CD14-positive monocyte (primary cell): ENCODE results near the gene NEGR1. TPM values are rescaled to one million over a fixed set of nuclear protein-coding genes. Genes with fewer than 3 reads are reported as not detected.

Source experiments
- DNase-seq, 3 donors: peaks; one replicate each; pipeline ENCODE4 v3.0.0-alpha.2; 2011 to 2022
- H2AFZ ChIP-seq: 2 replicates; pipeline ENCODE4 v1.6.0; 2012; ENCODE audit warnings: mild to moderate bottlenecking, low read depth, low read length, inconsistent platforms; ENCODE audit not compliant: insufficient read depth, poor library complexity, severe bottlenecking
- H3K27ac ChIP-seq, 2 donors: 1 replicate in 1 of 2; 2 replicates in 1 of 2; pipeline ENCODE4 v1.5.1; 2012 to 2013; ENCODE audit warnings: low read length in 2 of 2, control low read depth in 1 of 2, inconsistent platforms in 1 of 2, low read depth in 1 of 2, mild to moderate bottlenecking in 1 of 2
- H3K27me3 ChIP-seq, 2 donors: one replicate each; pipeline versions ENCODE4 v1.6.0 to v1.6.1; 2011 to 2013; ENCODE audit warnings: low read length in 2 of 2; ENCODE audit not compliant: control insufficient read depth in 2 of 2, insufficient read depth in 2 of 2
- H3K36me3 ChIP-seq, 2 donors: replicated peaks in 1 of 2; 1 replicate in 1 of 2; 2 replicates in 1 of 2; pipeline versions ENCODE4 v1.5.1 to v1.6.1; 2012 to 2013; ENCODE audit warnings: low read length in 2 of 2, control low read depth in 1 of 2, inconsistent platforms in 1 of 2, mild to moderate bottlenecking in 1 of 2; ENCODE audit not compliant: insufficient read depth in 2 of 2, control insufficient read depth in 1 of 2
- H3K4me1 ChIP-seq, 2 donors: 1 replicate in 1 of 2; 2 replicates in 1 of 2; pipeline versions ENCODE4 v1.5.1 to v1.6.1; 2012 to 2013; ENCODE audit warnings: low read length in 2 of 2, control low read depth in 1 of 2, inconsistent platforms in 1 of 2, mild to moderate bottlenecking in 1 of 2, moderate library complexity in 1 of 2; ENCODE audit not compliant: insufficient read depth in 2 of 2, control insufficient read depth in 1 of 2
- H3K4me2 ChIP-seq: replicated peaks from 2 replicates; pipeline ENCODE3; 2012; ENCODE audit warnings: low read length, moderate library complexity, mild to moderate bottlenecking; ENCODE audit not compliant: poor library complexity, severe bottlenecking; ENCODE audit errors: extremely low read depth
- H3K4me3 ChIP-seq, 3 experiments: fragments of 200-600 bp in 1 of 3; sonication (generic) in 1 of 3; replicated peaks in 1 of 3; 1 replicate in 2 of 3; 2 replicates in 1 of 3; pipeline ENCODE4 v1.5.1; 2011 to 2013; ENCODE audit warnings: low read length in 3 of 3, mild to moderate bottlenecking in 3 of 3, control low read depth in 2 of 3, low read depth in 2 of 3, inconsistent platforms in 1 of 3, moderate library complexity in 1 of 3
- H3K79me2 ChIP-seq: 2 replicates; pipeline ENCODE4 v1.6.0; 2012; ENCODE audit warnings: mild to moderate bottlenecking, control low read depth, inconsistent platforms, low read length, moderate library complexity; ENCODE audit not compliant: insufficient read depth
- H3K9ac ChIP-seq: 2 replicates; pipeline ENCODE4 v1.6.0; 2017; ENCODE audit warnings: low read length, mild to moderate bottlenecking; ENCODE audit not compliant: insufficient read depth, poor library complexity, severe bottlenecking
- H3K9me3 ChIP-seq, 2 donors: replicated peaks in 1 of 2; 1 replicate in 1 of 2; 2 replicates in 1 of 2; pipeline versions ENCODE4 v1.5.1 to v1.6.1; 2012 to 2013; ENCODE audit warnings: low read length in 2 of 2, control low read depth in 1 of 2; ENCODE audit not compliant: control insufficient read depth in 1 of 2, insufficient read depth in 1 of 2
- H4K20me1 ChIP-seq: 2 replicates; pipeline ENCODE4 v1.6.0; 2012; ENCODE audit warnings: mild to moderate bottlenecking, low read length, control low read depth, moderate library complexity; ENCODE audit not compliant: insufficient read depth
- H3K27ac Mint-ChIP-seq, 7 donors: one replicate each; pipeline ENCODE4 v1.8.0; 2020; ENCODE audit warnings: mild to moderate bottlenecking in 7 of 7, mixed read lengths in 7 of 7, moderate library complexity in 6 of 7, inconsistent platforms in 2 of 7
- H3K27me3 Mint-ChIP-seq, 3 donors: one replicate each; pipeline ENCODE4 v1.8.0; 2021 to 2022; ENCODE audit warnings: low read depth in 3 of 3, mild to moderate bottlenecking in 3 of 3, mixed read lengths in 3 of 3, moderate library complexity in 3 of 3, inconsistent platforms in 1 of 3
- H3K36me3 Mint-ChIP-seq, 2 donors: one replicate each; pipeline ENCODE4 v1.8.0; 2020; ENCODE audit warnings: mixed read lengths in 2 of 2, inconsistent platforms in 1 of 2, mild to moderate bottlenecking in 1 of 2
- H3K4me1 Mint-ChIP-seq: one replicate; pipeline ENCODE4 v1.8.0; 2020; ENCODE audit warnings: mild to moderate bottlenecking, mixed read lengths
- H3K4me3 Mint-ChIP-seq, 2 donors: one replicate each; pipeline ENCODE4 v1.8.0; 2020; ENCODE audit warnings: mild to moderate bottlenecking in 2 of 2, mixed read lengths in 2 of 2, moderate library complexity in 1 of 2
- H3K9me3 Mint-ChIP-seq, 7 donors: one replicate each; pipeline ENCODE4 v1.8.0; 2020 to 2022; ENCODE audit warnings: mixed read lengths in 7 of 7, mild to moderate bottlenecking in 6 of 7, moderate library complexity in 6 of 7, inconsistent platforms in 2 of 7
- CTCF ChIP-seq: fragments of 200-600 bp; IDR thresholded peaks from one replicate; pipeline ENCODE4 v1.8.0; 2022; ENCODE audit warnings: antibody characterized with exemption, mild to moderate bottlenecking
- WGBS: methylation state at CpG from one replicate; pipeline ENCODE4 v1.1.5; 2013; ENCODE audit warnings: missing lambda C conversion rate; ENCODE audit not compliant: insufficient coverage; 5-methylcytosine and 5-hydroxymethylcytosine counted together
- intact Hi-C, 2 donors: fragments of 100-400 bp; cut with micrococcal nuclease; formaldehyde crosslinking; loops; one replicate each; pipeline versions ENCODE4 v1.15.0 to v1.15.1; 2023
- polyA plus RNA-seq, 3 donors: library from polyadenylated mRNA; depleted of rRNA in 1 of 3; unstranded in 2 of 3; stranded (reverse) in 1 of 3; fragments of 300-500 nt in 2 of 3; fragments of >200 nt in 1 of 3; fragmentation: Illumina TruSeq in 2 of 3; gene quantifications; 1 replicate in 2 of 3; 2 replicates in 1 of 3; pipeline ENCODE4 v1.2.3, GENCODE V29; 2012 to 2021

NEGR1 gene
- polyA plus RNA-seq, 3 donors, result 0.03 to 0.15 (median 0.13) TPM

DNA sequence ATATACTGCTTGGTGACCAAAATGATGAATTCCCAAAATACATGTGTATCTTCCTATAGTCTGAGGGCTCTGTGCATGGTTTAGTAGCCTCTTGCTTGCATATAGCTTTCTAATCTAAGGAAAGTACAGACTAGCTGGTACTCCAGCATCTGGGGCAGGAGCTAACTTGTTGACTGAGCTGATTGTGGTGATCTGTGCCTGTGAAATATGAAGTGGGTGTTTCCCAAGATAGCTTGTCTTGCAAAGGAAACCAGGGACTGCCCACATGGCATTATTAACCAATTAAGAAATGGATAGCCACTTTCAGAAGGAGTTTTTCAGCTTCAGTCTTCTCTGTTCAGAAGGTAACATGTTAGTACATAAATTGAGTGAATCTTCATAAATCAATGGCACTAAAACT lies 219.8 kb downstream of the NEGR1 start:
- no peaks in the 10 kb centered on the region for H3K79me2 ChIP-seq
- no peak overlapping the region for H3K4me3 Mint-ChIP-seq
- H3K27ac Mint-ChIP-seq, result no peak overlapping the region
- H3K27ac ChIP-seq, result no peak overlapping the region
- no peaks in the 10 kb centered on the region for H3K36me3 ChIP-seq
- no peaks in the 10 kb centered on the region for H4K20me1 ChIP-seq
- no peak overlapping the region for H2AFZ ChIP-seq
- H3K9me3 ChIP-seq, result no peaks in the 10 kb centered on the region
- H3K4me2 ChIP-seq, result no peak overlapping the region
- H3K9me3 Mint-ChIP-seq, result no peaks in the 10 kb centered on the region
- no peak for TF ChIP-seq CTCF
- no peak overlapping the region for H3K4me3 ChIP-seq
- H3K9ac ChIP-seq, result no peak overlapping the region
- DNase-seq, result peak in 1 of 3 donors; percentile 5
- H3K27me3 ChIP-seq, result no peaks in the 10 kb centered on the region
- no peaks in the 10 kb centered on the region for H3K27me3 Mint-ChIP-seq
- H3K4me1 Mint-ChIP-seq, result peaks cover 24% of the 10 kb centered on the region
- intact Hi-C loops, result no loop called here
- H3K36me3 Mint-ChIP-seq, result no peaks in the 10 kb centered on the region
- peaks cover 4 to 7% of the 10 kb centered on the region in 2 donors for H3K4me1 ChIP-seq

GRCh38 chr1:72060466-72061245 lies 221.7 kb downstream of the NEGR1 start:
- peaks cover 24% of the 10 kb centered on the region for H3K4me1 Mint-ChIP-seq
- TF ChIP-seq CTCF, result no peak
- H3K36me3 Mint-ChIP-seq, result no peaks in the 10 kb centered on the region
- DNase-seq, result peak in 1 of 3 donors; percentile 18
- WGBS, result no CpG with 5 or more reads among the region's 3 CpGs
- Histone ChIP-seq H3K4me3 (no peak overlapping the region), H3K79me2 (no peaks in the 10 kb centered on the region), H3K4me2 (no peak overlapping the region), H3K9ac (no peak overlapping the region), H4K20me1 (no peaks in the 10 kb centered on the region), H3K4me1 (peaks cover 4 to 7% of the 10 kb centered on the region in 2 donors), H3K36me3 (no peaks in the 10 kb centered on the region), H3K9me3 (no peaks in the 10 kb centered on the region), H3K27ac (no peak overlapping the region), H2AFZ (no peak overlapping the region), H3K27me3 (no peaks in the 10 kb centered on the region)
- intact Hi-C loops, result no loop called here
- H3K4me3 Mint-ChIP-seq, result peak overlapping the region in 1 of 2 donors; percentile 0
- no peak overlapping the region for H3K27ac Mint-ChIP-seq
- no peaks in the 10 kb centered on the region for H3K27me3 Mint-ChIP-seq
- no peaks in the 10 kb centered on the region for H3K9me3 Mint-ChIP-seq
